ENCODE measurements around the gene OR10Z1.

DNA sequence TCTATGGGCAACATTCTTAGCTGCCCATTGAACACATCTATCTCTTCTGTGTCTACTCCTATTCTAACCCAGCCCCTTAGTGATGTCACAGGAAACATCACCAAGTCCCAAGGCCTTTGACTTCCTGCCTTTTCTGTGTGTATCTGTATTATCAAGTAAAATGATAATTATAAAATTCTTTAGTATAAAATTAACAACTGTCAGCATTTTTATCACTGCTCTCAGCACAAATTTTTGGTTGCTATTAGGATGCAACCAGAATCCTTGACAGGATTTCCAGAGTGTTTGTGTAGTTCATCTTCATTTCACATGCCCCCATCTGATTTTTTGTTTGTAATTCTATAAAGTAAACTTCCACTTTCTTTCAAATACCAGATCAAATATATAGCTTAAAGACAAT is 33.8 kb downstream of the OR10Z1 start:
- TF ChIP-seq GATA3 (IDR thresholded peaks at IDR 0.05; ENCODE audit: low read depth, low read length) (no peak), GATA2 (IDR thresholded peaks at IDR 0.05; ENCODE audit: low read depth, low read length) (no peak)

Measured in SH-SY5Y (cell line).